ENCODE results near the gene ADD1. TPM values are rescaled to one million over a fixed set of nuclear protein-coding genes. Genes with fewer than 3 reads are reported as not detected.

ADD1 gene
- total and polyA plus RNA-seq, 2 of the 13 experiments (the other 11 are each of a cell fraction or from before 2014, with no cell fraction given) = 73.9 to 122 TPM

DNA sequence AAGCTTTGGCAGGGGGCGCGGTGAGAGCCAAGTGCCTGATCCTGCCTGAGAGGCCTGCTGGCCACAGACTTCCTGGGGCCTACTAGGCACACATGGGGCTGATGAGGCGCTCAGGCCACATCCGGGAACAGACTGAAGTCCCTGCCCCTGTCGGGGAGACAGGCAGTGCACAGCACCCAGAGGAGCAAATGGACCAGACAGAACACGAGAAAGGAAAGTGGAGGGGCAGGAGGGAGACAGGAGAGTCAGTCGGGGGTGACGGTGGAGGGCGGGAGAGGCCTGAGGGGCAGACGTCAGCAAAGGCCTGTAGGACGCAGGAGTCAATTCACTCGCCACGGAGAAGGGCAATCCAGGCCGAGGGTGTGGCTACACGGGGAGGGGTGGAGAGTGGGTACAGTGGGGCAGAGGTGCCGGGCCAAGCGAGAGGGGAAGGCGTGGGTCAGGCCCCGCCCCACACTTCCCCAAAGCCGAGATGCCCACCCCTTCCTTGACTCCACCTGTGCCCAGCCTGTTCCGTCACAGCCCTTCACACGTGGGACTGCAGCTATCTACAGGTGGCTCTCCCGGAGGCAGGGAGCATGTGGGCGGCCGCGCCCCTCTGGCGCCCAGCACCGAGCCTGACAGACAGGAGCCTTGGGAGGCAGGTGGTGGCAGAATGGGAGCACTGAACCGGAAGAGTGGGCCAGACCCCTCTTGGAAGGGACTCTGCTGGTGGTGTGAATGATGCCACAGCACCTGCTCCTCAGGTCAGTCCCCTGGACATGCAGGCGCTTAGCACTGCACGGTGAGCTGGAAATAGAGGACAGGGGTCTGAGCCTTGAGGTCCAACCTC lies 99.1 kb downstream of the ADD1 start (continued):
- TF ChIP-seq, protein P1, sequence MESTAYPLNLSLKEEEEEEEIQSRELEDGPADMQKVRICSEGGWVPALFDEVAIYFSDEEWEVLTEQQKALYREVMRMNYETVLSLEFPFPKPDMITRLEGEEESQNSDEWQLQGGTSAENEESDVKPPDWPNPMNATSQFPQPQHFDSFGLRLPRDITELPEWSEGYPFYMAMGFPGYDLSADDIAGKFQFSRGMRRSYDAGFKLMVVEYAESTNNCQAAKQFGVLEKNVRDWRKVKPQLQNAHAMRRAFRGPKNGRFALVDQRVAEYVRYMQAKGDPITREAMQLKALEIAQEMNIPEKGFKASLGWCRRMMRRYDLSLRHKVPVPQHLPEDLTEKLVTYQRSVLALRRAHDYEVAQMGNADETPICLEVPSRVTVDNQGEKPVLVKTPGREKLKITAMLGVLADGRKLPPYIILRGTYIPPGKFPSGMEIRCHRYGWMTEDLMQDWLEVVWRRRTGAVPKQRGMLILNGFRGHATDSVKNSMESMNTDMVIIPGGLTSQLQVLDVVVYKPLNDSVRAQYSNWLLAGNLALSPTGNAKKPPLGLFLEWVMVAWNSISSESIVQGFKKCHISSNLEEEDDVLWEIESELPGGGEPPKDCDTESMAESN (CRISPR knock-in tag; conservative IDR thresholded peaks at IDR 0.05) = no peak
- TF ChIP-seq ZNF547 (CRISPR knock-in tag; IDR thresholded peaks at IDR 0.05) (no peak), HNRNPH1 (optimal IDR thresholded peaks at IDR 0.05; ENCODE audit: low read depth, low read length) (no peak), ARID2 (CRISPR knock-in tag; IDR thresholded peaks at IDR 0.05; ENCODE audit: borderline replicate concordance) (no peak), ZIK1 (CRISPR knock-in tag; IDR thresholded peaks at IDR 0.05; ENCODE audit: borderline replicate concordance, low read depth) (no peak), ZNF746 (CRISPR knock-in tag; IDR thresholded peaks at IDR 0.05) (no peak), CCDC6 (CRISPR knock-in tag; IDR thresholded peaks at IDR 0.05) (no peak), ZNF260 (CRISPR knock-in tag; IDR thresholded peaks at IDR 0.05; ENCODE audit: borderline replicate concordance, low read depth) (no peak), CBFB (CRISPR knock-in tag; IDR thresholded peaks at IDR 0.05) (no peak), KLF16 (CRISPR knock-in tag; IDR thresholded peaks at IDR 0.05) (no peak), ZBTB38 (CRISPR knock-in tag; IDR thresholded peaks at IDR 0.05) (no peak), ZFP1 (CRISPR knock-in tag; IDR thresholded peaks at IDR 0.05) (no peak), ZNF761 (CRISPR knock-in tag; conservative IDR thresholded peaks at IDR 0.05) (no peak), ZNF30 (CRISPR knock-in tag; IDR thresholded peaks at IDR 0.05) (no peak)
- TF ChIP-seq, protein P2, sequence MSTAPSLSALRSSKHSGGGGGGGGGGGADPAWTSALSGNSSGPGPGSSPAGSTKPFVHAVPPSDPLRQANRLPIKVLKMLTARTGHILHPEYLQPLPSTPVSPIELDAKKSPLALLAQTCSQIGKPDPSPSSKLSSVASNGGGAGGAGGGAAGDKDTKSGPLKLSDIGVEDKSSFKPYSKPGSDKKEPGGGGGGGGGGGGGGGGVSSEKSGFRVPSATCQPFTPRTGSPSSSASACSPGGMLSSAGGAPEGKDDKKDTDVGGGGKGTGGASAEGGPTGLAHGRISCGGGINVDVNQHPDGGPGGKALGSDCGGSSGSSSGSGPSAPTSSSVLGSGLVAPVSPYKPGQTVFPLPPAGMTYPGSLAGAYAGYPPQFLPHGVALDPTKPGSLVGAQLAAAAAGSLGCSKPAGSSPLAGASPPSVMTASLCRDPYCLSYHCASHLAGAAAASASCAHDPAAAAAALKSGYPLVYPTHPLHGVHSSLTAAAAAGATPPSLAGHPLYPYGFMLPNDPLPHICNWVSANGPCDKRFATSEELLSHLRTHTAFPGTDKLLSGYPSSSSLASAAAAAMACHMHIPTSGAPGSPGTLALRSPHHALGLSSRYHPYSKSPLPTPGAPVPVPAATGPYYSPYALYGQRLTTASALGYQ (CRISPR knock-in tag; IDR thresholded peaks at IDR 0.05) = no peak
- TF ChIP-seq, protein P3, sequence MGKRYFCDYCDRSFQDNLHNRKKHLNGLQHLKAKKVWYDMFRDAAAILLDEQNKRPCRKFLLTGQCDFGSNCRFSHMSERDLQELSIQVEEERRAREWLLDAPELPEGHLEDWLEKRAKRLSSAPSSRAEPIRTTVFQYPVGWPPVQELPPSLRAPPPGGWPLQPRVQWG (CRISPR knock-in tag; IDR thresholded peaks at IDR 0.05; ENCODE audit: borderline replicate concordance, low read depth) = no peak
- TF ChIP-seq, protein P4, sequence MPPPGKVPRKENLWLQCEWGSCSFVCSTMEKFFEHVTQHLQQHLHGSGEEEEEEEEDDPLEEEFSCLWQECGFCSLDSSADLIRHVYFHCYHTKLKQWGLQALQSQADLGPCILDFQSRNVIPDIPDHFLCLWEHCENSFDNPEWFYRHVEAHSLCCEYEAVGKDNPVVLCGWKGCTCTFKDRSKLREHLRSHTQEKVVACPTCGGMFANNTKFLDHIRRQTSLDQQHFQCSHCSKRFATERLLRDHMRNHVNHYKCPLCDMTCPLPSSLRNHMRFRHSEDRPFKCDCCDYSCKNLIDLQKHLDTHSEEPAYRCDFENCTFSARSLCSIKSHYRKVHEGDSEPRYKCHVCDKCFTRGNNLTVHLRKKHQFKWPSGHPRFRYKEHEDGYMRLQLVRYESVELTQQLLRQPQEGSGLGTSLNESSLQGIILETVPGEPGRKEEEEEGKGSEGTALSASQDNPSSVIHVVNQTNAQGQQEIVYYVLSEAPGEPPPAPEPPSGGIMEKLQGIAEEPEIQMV (CRISPR knock-in tag; IDR thresholded peaks at IDR 0.05; ENCODE audit: low read depth) = no peak
